HCT116 (cell line): ENCODE data around the gene KLF4. TPM values are rescaled to one million over a fixed set of nuclear protein-coding genes. Genes with fewer than 3 reads are reported as not detected.

Source experiments
- ATAC-seq: fragments of 200-7000 bp; cut with Tn5 transposase; 2 replicates; pipeline ENCODE4 v1.9.1; 2020; ENCODE audit warnings: mild to moderate bottlenecking, moderate library complexity
- BruUV-seq: library from RNA; stranded (reverse); fragments of 400-500 nt; replicated peaks from 2 replicates; lab custom pipeline; 2021; lab: Mats Ljungman, UMichigan
- CTCF ChIA-PET: fragments of 300-600 bp; sonication (Branson Sonifier 250); formaldehyde crosslinking; loops from one replicate; lab custom pipeline; 2021; ENCODE audit warnings: antibody characterized with exemption; lab: Charles Lee
- POLR2A ChIA-PET: fragments of 300-600, 350-600 bp; sonication (Branson Sonifier 250); formaldehyde crosslinking; loops from one replicate; lab custom pipeline; 2021; ENCODE audit warnings: antibody characterized with exemption; lab: Charles Lee
- RAD21 ChIA-PET, 2 experiments: fragments of 300-600 bp; sonication (Branson Sonifier 250); formaldehyde crosslinking; loops; one replicate each; lab custom pipeline; 2023; ENCODE audit warnings: low total read pairs in 2 of 2; ENCODE audit not compliant: uncharacterized antibody in 2 of 2, unreplicated experiment in 2 of 2, low non-redundant PET in 1 of 2; lab: Charles Lee
- DNase-seq: peaks from one replicate; pipeline ENCODE4 v3.0.0-alpha.2; 2010; ENCODE audit warnings: low read depth, low spot score
- H2AFZ ChIP-seq: fragments of 200-600 bp; shearing (Covaris generic), sonication (generic); 2 replicates; pipeline ENCODE4 v1.6.1; 2017; ENCODE audit warnings: low read depth, mixed run types, mixed read lengths, antibody characterized with exemption, low read length; ENCODE audit not compliant: poor library complexity, severe bottlenecking
- H3K27ac ChIP-seq: 2 replicates; pipeline ENCODE4 v1.5.1; 2012; ENCODE audit warnings: low read depth, low read length
- H3K27me3 ChIP-seq: fragments of 200-600 bp; sonication (generic); 2 replicates; pipeline ENCODE4 v1.6.1; 2016; ENCODE audit warnings: mixed run types, low read length, mixed read lengths; ENCODE audit not compliant: insufficient read depth
- H3K36me3 ChIP-seq, 2 experiments: fragments of 200-500 bp in 1 of 2; fragments of 200-600 bp in 1 of 2; sonication (Bioruptor generic) in 1 of 2; sonication (generic) in 1 of 2; 2 replicates each; pipeline versions ENCODE4 v1.5.1 to v1.6.1; 2014 to 2016; ENCODE audit warnings: low read length in 2 of 2, inconsistent platforms in 1 of 2, mixed read lengths in 1 of 2, mixed run types in 1 of 2; ENCODE audit not compliant: insufficient read depth in 2 of 2, control insufficient read depth in 1 of 2
- H3K4me1 ChIP-seq, 2 experiments: fragments of 200-600 bp in 1 of 2; sonication (generic) in 1 of 2; 2 replicates each; pipeline versions ENCODE4 v1.5.1 to v1.6.1; 2012 to 2017; ENCODE audit warnings: low read length in 2 of 2, inconsistent platforms in 1 of 2, mild to moderate bottlenecking in 1 of 2, mixed read lengths in 1 of 2, mixed run types in 1 of 2, moderate library complexity in 1 of 2; ENCODE audit not compliant: insufficient read depth in 2 of 2, control insufficient read depth in 1 of 2
- H3K4me2 ChIP-seq: fragments of 200-600 bp; sonication (generic); 2 replicates; pipeline ENCODE4 v1.6.1; 2017; ENCODE audit warnings: mixed run types, low read length, mixed read lengths
- H3K4me3 ChIP-seq, 2 experiments: fragments of 200-600 bp in 1 of 2; sonication (generic) in 1 of 2; replicated peaks in 1 of 2; 2 replicates each; pipeline ENCODE4 v1.5.1; 2011 to 2016; ENCODE audit warnings: low read length in 2 of 2, control low read depth in 1 of 2, low read depth in 1 of 2, mild to moderate bottlenecking in 1 of 2, mixed read lengths in 1 of 2, mixed run types in 1 of 2
- H3K79me2 ChIP-seq: fragments of 200-600 bp; sonication (generic); 2 replicates; pipeline ENCODE4 v1.6.1; 2017; ENCODE audit warnings: mild to moderate bottlenecking, mixed run types, low read length, moderate library complexity, mixed read lengths; ENCODE audit not compliant: insufficient read depth
- H3K9ac ChIP-seq: fragments of 200-600 bp; sonication (generic); 2 replicates; pipeline ENCODE4 v1.6.1; 2016; ENCODE audit warnings: low read length, mixed read lengths
- H3K9me2 ChIP-seq: fragments of 200-600 bp; sonication (generic), shearing (Covaris generic); 2 replicates; pipeline ENCODE4 v1.6.1; 2017; ENCODE audit warnings: mixed run types, mild to moderate bottlenecking, moderate library complexity; ENCODE audit not compliant: insufficient read depth
- H3K9me3 ChIP-seq, 2 experiments: fragments of 200-500 bp in 1 of 2; fragments of 200-600 bp in 1 of 2; sonication (Bioruptor generic) in 1 of 2; sonication (generic) in 1 of 2; 2 replicates each; pipeline ENCODE4 v1.6.1; 2014 to 2017; ENCODE audit warnings: low read length in 2 of 2, mixed read lengths in 2 of 2, inconsistent platforms in 1 of 2, low read depth in 1 of 2, mild to moderate bottlenecking in 1 of 2, mixed run types in 1 of 2, moderate library complexity in 1 of 2; ENCODE audit not compliant: control insufficient read depth in 1 of 2, insufficient read depth in 1 of 2
- H4K20me1 ChIP-seq: fragments of 200-600 bp; sonication (generic), shearing (Covaris generic); 2 replicates; pipeline ENCODE4 v1.6.1; 2017; ENCODE audit warnings: mixed run types, mild to moderate bottlenecking, moderate library complexity; ENCODE audit not compliant: insufficient read depth
- CEBPB ChIP-seq: IDR thresholded peaks from 2 replicates; pipeline ENCODE4 v1.6.1; 2012; ENCODE audit warnings: low read depth
- CTCF ChIP-seq, 3 experiments: fragments of 200-600 bp in 1 of 3; sonication (generic) in 1 of 3; IDR thresholded peaks in 2 of 3; conservative IDR thresholded peaks in 1 of 3; 2 replicates each; pipeline ENCODE4 v1.5.1; 2012 to 2017; ENCODE audit warnings: low read depth in 2 of 3, low read length in 2 of 3, antibody characterized with exemption in 1 of 3, borderline replicate concordance in 1 of 3, control low read depth in 1 of 3, mild to moderate bottlenecking in 1 of 3, mixed read lengths in 1 of 3, mixed run types in 1 of 3, moderate library complexity in 1 of 3; ENCODE audit not compliant: insufficient read depth in 1 of 3
- EZH2phosphoT487 ChIP-seq: fragments of 200-600 bp; IDR thresholded peaks from 2 replicates; pipeline ENCODE4 v1.6.1; 2018; ENCODE audit warnings: antibody characterized with exemption, borderline replicate concordance
- RAD21 ChIP-seq: IDR thresholded peaks from 2 replicates; pipeline ENCODE4 v1.6.1; 2012; ENCODE audit warnings: low read depth, mild to moderate bottlenecking
- SRF ChIP-seq: IDR thresholded peaks from 2 replicates; pipeline ENCODE4 v1.6.1; 2012; ENCODE audit warnings: low read depth
- ZNF274 ChIP-seq: fragments of 200-500 bp; sonication (Bioruptor generic); IDR thresholded peaks from 2 replicates; pipeline ENCODE4 v1.6.1; 2014; ENCODE audit warnings: mild to moderate bottlenecking, low read depth, low read length, inconsistent platforms
- intact Hi-C: fragments of 100-400 bp; cut with micrococcal nuclease; formaldehyde crosslinking; loops from 2 replicates; pipeline ENCODE4 v1.10.0; 2022
- total RNA-seq: library from RNA; stranded (reverse); gene quantifications from one replicate; pipeline ENCODE4 v1.2.1, GENCODE V29; 2021; ENCODE audit not compliant: unreplicated experiment
- TF ChIP-seq, protein P1 (sequence below): IDR thresholded peaks from 2 replicates; pipeline ENCODE4 v1.6.1; 2012; ENCODE audit warnings: low read depth

The KLF4 gene
- total RNA-seq, 1 experiment from 2014 or later, result 92.8 TPM

- POLR2A ChIA-PET, result no interaction called here
- no TSS peak for BruUV-seq
- ATAC-seq (peak; percentile 65; the same call in 1 of the 2 replicates), DNase-seq (no peak)
- Histone ChIP-seq H3K4me3 (no peak overlapping the region), H3K4me2 (no peak overlapping the region), H3K9me2 (no peaks in the 10 kb centered on the region), H3K27ac (no peak overlapping the region), H3K27me3 (no peaks in the 10 kb centered on the region), H3K9ac (no peak overlapping the region), H4K20me1 (no peaks in the 10 kb centered on the region), H3K36me3 (no peaks in the 10 kb centered on the region), H2AFZ (no peak overlapping the region), H3K9me3 (no peaks in the 10 kb centered on the region), H3K4me1 (peaks cover 0 to 8% of the 10 kb centered on the region in 2 experiments; a peak in 3 of 4 replicates), H3K79me2 (no peaks in the 10 kb centered on the region)
- CTCF ChIA-PET, result interaction anchor here (0.8 to 1.5 kb wide), 3 partner anchors 9 to 38 kb away, joined by 3 to 4 read pairs (median 3); no protein-coding TSS in a partner anchor
- RAD21 ChIA-PET, result no interaction called here
- intact Hi-C loops, result no loop called here
- TF ChIP-seq ZNF274, result no peak
- no peak for TF ChIP-seq CEBPB
- TF ChIP-seq, protein P1, sequence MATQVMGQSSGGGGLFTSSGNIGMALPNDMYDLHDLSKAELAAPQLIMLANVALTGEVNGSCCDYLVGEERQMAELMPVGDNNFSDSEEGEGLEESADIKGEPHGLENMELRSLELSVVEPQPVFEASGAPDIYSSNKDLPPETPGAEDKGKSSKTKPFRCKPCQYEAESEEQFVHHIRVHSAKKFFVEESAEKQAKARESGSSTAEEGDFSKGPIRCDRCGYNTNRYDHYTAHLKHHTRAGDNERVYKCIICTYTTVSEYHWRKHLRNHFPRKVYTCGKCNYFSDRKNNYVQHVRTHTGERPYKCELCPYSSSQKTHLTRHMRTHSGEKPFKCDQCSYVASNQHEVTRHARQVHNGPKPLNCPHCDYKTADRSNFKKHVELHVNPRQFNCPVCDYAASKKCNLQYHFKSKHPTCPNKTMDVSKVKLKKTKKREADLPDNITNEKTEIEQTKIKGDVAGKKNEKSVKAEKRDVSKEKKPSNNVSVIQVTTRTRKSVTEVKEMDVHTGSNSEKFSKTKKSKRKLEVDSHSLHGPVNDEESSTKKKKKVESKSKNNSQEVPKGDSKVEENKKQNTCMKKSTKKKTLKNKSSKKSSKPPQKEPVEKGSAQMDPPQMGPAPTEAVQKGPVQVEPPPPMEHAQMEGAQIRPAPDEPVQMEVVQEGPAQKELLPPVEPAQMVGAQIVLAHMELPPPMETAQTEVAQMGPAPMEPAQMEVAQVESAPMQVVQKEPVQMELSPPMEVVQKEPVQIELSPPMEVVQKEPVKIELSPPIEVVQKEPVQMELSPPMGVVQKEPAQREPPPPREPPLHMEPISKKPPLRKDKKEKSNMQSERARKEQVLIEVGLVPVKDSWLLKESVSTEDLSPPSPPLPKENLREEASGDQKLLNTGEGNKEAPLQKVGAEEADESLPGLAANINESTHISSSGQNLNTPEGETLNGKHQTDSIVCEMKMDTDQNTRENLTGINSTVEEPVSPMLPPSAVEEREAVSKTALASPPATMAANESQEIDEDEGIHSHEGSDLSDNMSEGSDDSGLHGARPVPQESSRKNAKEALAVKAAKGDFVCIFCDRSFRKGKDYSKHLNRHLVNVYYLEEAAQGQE, result no peak; the same call in 1 of the 2 replicates
- no peak for TF ChIP-seq EZH2phosphoT487
- TF ChIP-seq SRF, result no peak
- TF ChIP-seq CTCF (IDR thresholded peaks at IDR 0.05 in 2 of 3, conservative IDR thresholded peaks at IDR 0.05 in 1 of 3; ENCODE audit: borderline replicate concordance in 1 of 3, insufficient read depth in 1 of 3, low read depth in 2 of 3, low read length in 2 of 3), result peak in 1 of 3 experiments; percentile 22; a peak in 1 of 6 replicates
- TF ChIP-seq RAD21, result peak; percentile 32; the same call in 1 of the 2 replicates
Observed at GRCh38 chr9:107460153-107461023, 29.2 kb downstream of the KLF4 start.
